ENCODE measurements around the gene HDAC9.

HDAC9 gene

GRCh38 chr7:18494406-18494805 lies 1.1 kb upstream of the HDAC9 start:
- Histone ChIP-seq H3K9me3 (ENCODE audit: control insufficient read depth, insufficient read depth, low read length) (no peaks in the 10 kb centered on the region), H3K27me3 (ENCODE audit: control insufficient read depth, low read length) (no peaks in the 10 kb centered on the region), H4K20me1 (ENCODE audit: control insufficient read depth, insufficient read depth, low read depth, low read length) (no peaks in the 10 kb centered on the region), H3K4me1 (ENCODE audit: control insufficient read depth, low read length) (peaks cover 31% of the 10 kb centered on the region), H3K79me2 (ENCODE audit: control insufficient read depth, low read length) (peaks cover 37% of the 10 kb centered on the region), H3K27ac (ENCODE audit: low read depth, low read length) (no peak overlapping the region), H3K9me2 (replicated peaks; ENCODE audit: control insufficient read depth, low read length) (no peaks in the 10 kb centered on the region), H3K4me2 (ENCODE audit: low read length) (peak overlapping the region; percentile 79), H3K4me3 (ENCODE audit: low read length) (no peak overlapping the region; the same call in 1 of the 2 replicates), H3K36me3 (ENCODE audit: control insufficient read depth, low read length) (peaks cover 13% of the 10 kb centered on the region; the same call in 1 of the 2 replicates), H3F3A (ENCODE audit: control insufficient read depth, insufficient read depth) (no peaks in the 10 kb centered on the region; the same call in 1 of the 2 replicates)
- no peak for TF ChIP-seq EZH2phosphoT487 (IDR thresholded peaks at IDR 0.05; ENCODE audit: borderline replicate concordance, low read length)
- TF ChIP-seq, protein P1, sequence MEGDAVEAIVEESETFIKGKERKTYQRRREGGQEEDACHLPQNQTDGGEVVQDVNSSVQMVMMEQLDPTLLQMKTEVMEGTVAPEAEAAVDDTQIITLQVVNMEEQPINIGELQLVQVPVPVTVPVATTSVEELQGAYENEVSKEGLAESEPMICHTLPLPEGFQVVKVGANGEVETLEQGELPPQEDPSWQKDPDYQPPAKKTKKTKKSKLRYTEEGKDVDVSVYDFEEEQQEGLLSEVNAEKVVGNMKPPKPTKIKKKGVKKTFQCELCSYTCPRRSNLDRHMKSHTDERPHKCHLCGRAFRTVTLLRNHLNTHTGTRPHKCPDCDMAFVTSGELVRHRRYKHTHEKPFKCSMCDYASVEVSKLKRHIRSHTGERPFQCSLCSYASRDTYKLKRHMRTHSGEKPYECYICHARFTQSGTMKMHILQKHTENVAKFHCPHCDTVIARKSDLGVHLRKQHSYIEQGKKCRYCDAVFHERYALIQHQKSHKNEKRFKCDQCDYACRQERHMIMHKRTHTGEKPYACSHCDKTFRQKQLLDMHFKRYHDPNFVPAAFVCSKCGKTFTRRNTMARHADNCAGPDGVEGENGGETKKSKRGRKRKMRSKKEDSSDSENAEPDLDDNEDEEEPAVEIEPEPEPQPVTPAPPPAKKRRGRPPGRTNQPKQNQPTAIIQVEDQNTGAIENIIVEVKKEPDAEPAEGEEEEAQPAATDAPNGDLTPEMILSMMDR (IDR thresholded peaks at IDR 0.05; ENCODE audit: low read depth, low read length, poor library complexity, severe bottlenecking): no peak

GRCh38 chr7:18494821-18495408 lies 634 bp upstream of the HDAC9 start:
- Histone ChIP-seq H3F3A (ENCODE audit: control insufficient read depth, insufficient read depth) (no peaks in the 10 kb centered on the region; the same call in 1 of the 2 replicates), H3K4me1 (ENCODE audit: control insufficient read depth, low read length) (peaks cover 36% of the 10 kb centered on the region), H3K27ac (ENCODE audit: low read depth, low read length) (peak overlapping the region; percentile 83), H3K36me3 (ENCODE audit: control insufficient read depth, low read length) (peaks cover 18% of the 10 kb centered on the region; the same call in 1 of the 2 replicates), H3K4me3 (ENCODE audit: low read length) (peak overlapping the region; percentile 78), H3K9me3 (ENCODE audit: control insufficient read depth, insufficient read depth, low read length) (no peaks in the 10 kb centered on the region), H3K79me2 (ENCODE audit: control insufficient read depth, low read length) (peaks cover 42% of the 10 kb centered on the region), H4K20me1 (ENCODE audit: control insufficient read depth, insufficient read depth, low read depth, low read length) (no peaks in the 10 kb centered on the region), H3K27me3 (ENCODE audit: control insufficient read depth, low read length) (no peaks in the 10 kb centered on the region), H3K9me2 (replicated peaks; ENCODE audit: control insufficient read depth, low read length) (no peaks in the 10 kb centered on the region), H3K4me2 (ENCODE audit: low read length) (peak overlapping the region; percentile 79)
- no peak for TF ChIP-seq EZH2phosphoT487 (IDR thresholded peaks at IDR 0.05; ENCODE audit: borderline replicate concordance, low read length)
- TF ChIP-seq, protein P1 (IDR thresholded peaks at IDR 0.05; ENCODE audit: low read depth, low read length, poor library complexity, severe bottlenecking): no peak

- Histone ChIP-seq H3K9me2 (replicated peaks; ENCODE audit: control insufficient read depth, low read length) (no peaks in the 10 kb centered on the region), H4K20me1 (ENCODE audit: control insufficient read depth, insufficient read depth, low read depth, low read length) (no peaks in the 10 kb centered on the region), H3K36me3 (ENCODE audit: control insufficient read depth, low read length) (peaks cover 22% of the 10 kb centered on the region; the same call in 1 of the 2 replicates), H3K27ac (ENCODE audit: low read depth, low read length) (peak overlapping the region; percentile 83), H3K9me3 (ENCODE audit: control insufficient read depth, insufficient read depth, low read length) (no peaks in the 10 kb centered on the region), H3K4me1 (ENCODE audit: control insufficient read depth, low read length) (peaks cover 50% of the 10 kb centered on the region), H3K79me2 (ENCODE audit: control insufficient read depth, low read length) (peaks cover 55% of the 10 kb centered on the region), H3K4me3 (ENCODE audit: low read length) (peak overlapping the region; percentile 78), H3K4me2 (ENCODE audit: low read length) (peak overlapping the region; percentile 79), H3K27me3 (ENCODE audit: control insufficient read depth, low read length) (no peaks in the 10 kb centered on the region), H3F3A (ENCODE audit: control insufficient read depth, insufficient read depth) (peaks cover 7% of the 10 kb centered on the region)
- TF ChIP-seq, protein P1 (IDR thresholded peaks at IDR 0.05; ENCODE audit: low read depth, low read length, poor library complexity, severe bottlenecking): no peak
- no peak for TF ChIP-seq EZH2phosphoT487 (IDR thresholded peaks at IDR 0.05; ENCODE audit: borderline replicate concordance, low read length)
Measured at GRCh38 chr7:18496341-18496700, 772 bp downstream of the HDAC9 start.

Data from DOHH2 (cell line).